HepG2 (cell line): ENCODE measurements around the gene COX7B. TPM values are rescaled to one million over a fixed set of nuclear protein-coding genes. Genes with fewer than 3 reads are reported as not detected.

Source experiments
- ATAC-seq: fragments of 200-7000 bp; cut with Tn5 transposase; 3 replicates; pipeline ENCODE4 v1.9.1; 2020; ENCODE audit warnings: mild to moderate bottlenecking, moderate library complexity
- Bru-seq: library from RNA; stranded (reverse); fragments of 400-500 nt; gene quantifications from one replicate; lab custom pipeline; 2021; lab: Mats Ljungman, UMichigan
- BruChase-seq, 2 experiments: library from RNA; stranded (reverse); fragments of 400-500 nt; gene quantifications; one replicate each; lab custom pipeline; 2021; lab: Mats Ljungman, UMichigan
- BruUV-seq: library from RNA; stranded (reverse); fragments of 400-500 nt; replicated peaks from 2 replicates; lab custom pipeline; 2021; lab: Mats Ljungman, UMichigan
- CTCF ChIA-PET: fragments of 300-600 bp; formaldehyde crosslinking; extraction: SDS; loops from one replicate; lab custom pipeline; 2021; ENCODE audit warnings: low total read pairs, inconsistent platforms, low intra/inter-chr PET ratio; lab: Yijun Ruan, JAX
- POLR2A ChIA-PET: fragments of 350-600 bp; sonication (Branson Sonifier 250); formaldehyde crosslinking; loops from one replicate; lab custom pipeline; 2020; ENCODE audit warnings: antibody characterized with exemption, inconsistent platforms; lab: Yijun Ruan, JAX
- DNase-seq: peaks from one replicate; pipeline ENCODE4 v3.0.0-alpha.2; 2015; ENCODE audit warnings: low spot score
- FAIRE-seq: peaks from 3 replicates; lab custom pipeline; 2011; peaks lifted over from hg19 to GRCh38; lab: Jason Lieb, UNC
- H2AFZ ChIP-seq: one replicate; pipeline ENCODE4 v1.6.1; 2011; ENCODE audit warnings: low read length, inconsistent platforms
- H3K27ac ChIP-seq: fragments of 300-600 bp; 3 replicates; pipeline ENCODE4 v1.8.0; 2011; ENCODE audit warnings: mixed run types, mild to moderate bottlenecking, mixed read lengths, low read length, inconsistent platforms; ENCODE audit not compliant: insufficient read depth; ENCODE audit errors: extremely low read length
- H3K27me3 ChIP-seq, 2 experiments: fragments of 200-600 bp in 1 of 2; 2 replicates in 1 of 2; 3 replicates in 1 of 2; pipeline versions ENCODE4 v1.6.0 to v1.8.0; 2011; ENCODE audit warnings: low read length in 2 of 2, mild to moderate bottlenecking in 2 of 2, moderate library complexity in 2 of 2, inconsistent platforms in 1 of 2; ENCODE audit not compliant: insufficient read depth in 2 of 2, control insufficient read depth in 1 of 2
- H3K36me3 ChIP-seq, 2 experiments: fragments of 200-600 bp in 1 of 2; replicated peaks in 1 of 2; 2 replicates in 1 of 2; 3 replicates in 1 of 2; pipeline versions ENCODE4 v1.5.1 to v1.8.0; 2011; ENCODE audit warnings: low read length in 2 of 2, inconsistent platforms in 1 of 2; ENCODE audit not compliant: insufficient read depth in 2 of 2, control insufficient read depth in 1 of 2
- H3K4me1 ChIP-seq: 2 replicates; pipeline ENCODE4 v1.5.1; 2012; ENCODE audit warnings: low read length, inconsistent platforms; ENCODE audit not compliant: insufficient read depth
- H3K4me2 ChIP-seq: 2 replicates; pipeline ENCODE4 v1.6.0; 2011; ENCODE audit warnings: low read depth, low read length, inconsistent platforms
- H3K4me3 ChIP-seq, 3 experiments: fragments of 200-600 bp in 1 of 3; sonication (generic), shearing (Covaris generic) in 1 of 3; replicated peaks in 1 of 3; 2 replicates each; pipeline ENCODE4 v1.5.1; 2011 to 2016; ENCODE audit warnings: low read length in 3 of 3, inconsistent platforms in 2 of 3, low read depth in 2 of 3, mild to moderate bottlenecking in 2 of 3, control low read depth in 1 of 3, mixed read lengths in 1 of 3; ENCODE audit not compliant: insufficient read depth in 1 of 3
- H3K79me2 ChIP-seq: one replicate; pipeline ENCODE4 v1.6.1; 2011; ENCODE audit warnings: low read length, inconsistent platforms; ENCODE audit not compliant: insufficient read depth
- H3K9ac ChIP-seq: 2 replicates; pipeline ENCODE4 v1.6.0; 2011; ENCODE audit warnings: mild to moderate bottlenecking, low read depth, low read length, inconsistent platforms; ENCODE audit not compliant: insufficient read depth
- H3K9me3 ChIP-seq: 2 replicates; pipeline ENCODE4 v1.5.1; 2012; ENCODE audit warnings: mild to moderate bottlenecking, low read length
- H4K20me1 ChIP-seq: 2 replicates; pipeline ENCODE4 v1.6.0; 2011; ENCODE audit warnings: inconsistent platforms, mild to moderate bottlenecking, low read length, moderate library complexity; ENCODE audit not compliant: insufficient read depth
- BATF2 ChIP-seq: sonication (generic); formaldehyde crosslinking; IDR thresholded peaks from 2 replicates; pipeline ENCODE4 v1.8.0; 2022; ENCODE audit warnings: mild to moderate bottlenecking, missing genetic modification reagents, moderate library complexity
- CREB1 ChIP-seq, 2 experiments: fragments of 450-650 bp in 1 of 2; IDR thresholded peaks; 2 replicates each; pipeline ENCODE4 v1.6.1; 2016 to 2017; ENCODE audit warnings: control low read depth in 1 of 2, mild to moderate bottlenecking in 1 of 2, missing compliant biosample characterization in 1 of 2, missing genetic modification characterization in 1 of 2
- E2F1 ChIP-seq: sonication (generic); formaldehyde crosslinking; IDR thresholded peaks from 2 replicates; pipeline ENCODE4 v1.5.0; 2020; ENCODE audit warnings: missing genetic modification reagents
- KLF16 ChIP-seq, 2 experiments: sonication (generic) in 1 of 2; formaldehyde crosslinking in 1 of 2; IDR thresholded peaks; 2 replicates each; pipeline versions ENCODE4 v1.6.1 to v1.8.0; 2016 to 2023; ENCODE audit warnings: missing genetic modification reagents in 2 of 2, missing compliant biosample characterization in 1 of 2
- MXD3 ChIP-seq: IDR thresholded peaks from 2 replicates; pipeline ENCODE4 v1.6.1; 2016; ENCODE audit warnings: mild to moderate bottlenecking, missing biosample characterization, missing genetic modification reagents
- NFYC ChIP-seq: IDR thresholded peaks from 2 replicates; pipeline ENCODE4 v1.6.1; 2016; ENCODE audit warnings: missing genetic modification reagents, missing compliant biosample characterization
- PHF20 ChIP-seq: sonication (generic); formaldehyde crosslinking; IDR thresholded peaks from 2 replicates; pipeline ENCODE4 v1.5.0; 2020; ENCODE audit warnings: mild to moderate bottlenecking, missing genetic modification reagents
- PHF21A ChIP-seq: sonication (generic); formaldehyde crosslinking; IDR thresholded peaks from 2 replicates; pipeline ENCODE4 v1.5.0; 2020; ENCODE audit warnings: mild to moderate bottlenecking, missing genetic modification reagents
- POGZ ChIP-seq: sonication (generic); formaldehyde crosslinking; IDR thresholded peaks from 2 replicates; pipeline ENCODE4 v1.4.0; 2020; ENCODE audit warnings: mild to moderate bottlenecking, missing genetic modification reagents
- POLR2A ChIP-seq, 2 experiments: IDR thresholded peaks; 2 replicates each; pipeline ENCODE4 v1.6.1; 2011; ENCODE audit warnings: low read depth in 2 of 2, low read length in 2 of 2, mild to moderate bottlenecking in 1 of 2, moderate library complexity in 1 of 2; ENCODE audit not compliant: insufficient read depth in 1 of 2
- POLR2AphosphoS5 ChIP-seq: IDR thresholded peaks from 2 replicates; pipeline ENCODE4 v1.6.1; 2012; ENCODE audit warnings: low read depth, low read length
- SIN3A ChIP-seq: IDR thresholded peaks from 2 replicates; pipeline ENCODE4 v1.6.1; 2011; ENCODE audit warnings: low read depth, mild to moderate bottlenecking, control low read depth, low read length, borderline replicate concordance
- ZFY ChIP-seq: sonication (generic); formaldehyde crosslinking; IDR thresholded peaks from 2 replicates; pipeline ENCODE4 v1.4.0; 2020; ENCODE audit warnings: missing genetic modification reagents
- whole genome bisulfite sequencing: methylation state at CpG from one replicate; pipeline ENCODE4 v1.1.6; 2017; ENCODE audit warnings: low lambda C conversion rate; 5-methylcytosine and 5-hydroxymethylcytosine counted together
- in situ Hi-C: cut with HindIII; loops from 2 replicates; pipeline ENCODE4 v1.10.0; 2017; ENCODE audit warnings: low pct_unique_long_range_greater_than_20kb; ENCODE audit not compliant: extremely low pct_ligation_motif_present
- intact Hi-C: fragments of 100-400 bp; cut with micrococcal nuclease; formaldehyde crosslinking; loops from one replicate; pipeline ENCODE4 v1.10.0; 2022; ENCODE audit not compliant: unreplicated experiment
- long read RNA-seq, 2 experiments: library from RNA in 1 of 2; library from polyadenylated mRNA in 1 of 2; stranded (forward) in 1 of 2; unstranded in 1 of 2; transcript quantifications; one replicate each; pipeline ENCODE4 v2.0.0, GENCODE V29; 2019 to 2022
- polyA minus RNA-seq, 3 experiments: library from RNA; depleted of rRNA, polyadenylated mRNA; stranded (reverse); fragments of >200 nt; gene quantifications; 2 replicates each; pipeline ENCODE4 v1.2.3, GENCODE V29; 2011; ENCODE audit warnings: low replicate concordance in 1 of 3
- polyA plus RNA-seq, 8 experiments: library from polyadenylated mRNA; depleted of rRNA in 3 of 8; stranded (reverse) in 7 of 8; unstranded in 1 of 8; fragments of >200 nt; fragmentation: Illumina TruSeq in 4 of 8; extraction: Trizol in 4 of 8; gene quantifications; 2 replicates each; pipeline versions ENCODE4 v1.2.1 to v1.2.3, GENCODE V29; 2011 to 2016; ENCODE audit warnings: low read depth in 4 of 8, missing spikeins in 1 of 8, mixed read lengths in 1 of 8; ENCODE audit not compliant: insufficient read depth in 1 of 8
- total RNA-seq, 5 experiments: library from RNA; depleted of rRNA; stranded (reverse); fragments of >200 nt; fragmentation: Illumina TruSeq; extraction: Trizol; gene quantifications; 2 replicates each; pipeline ENCODE4 v1.2.3, GENCODE V29; 2016; ENCODE audit warnings: low read depth in 1 of 5

Gene COX7B
- total RNA-seq (2016; rRNA removed; fragmentation: Illumina TruSeq; extraction: Trizol) (375 and 491 TPM in 2 replicates), polyA plus RNA-seq (2011; rRNA removed) (499 and 635 TPM in 2 replicates), polyA minus RNA-seq (2011; rRNA and poly(A)+ RNA removed; ENCODE audit: low replicate concordance) (54.2 and 348 TPM in 2 replicates), Bru-seq, nascent RNA (percentile 81 among the genes with signal in this experiment), BruChase-seq, experiment 1, labeled RNA remaining after a 6-hour chase (percentile 79 among the genes with signal in this experiment), BruChase-seq, experiment 2, labeled RNA remaining after a 2-hour chase (percentile 72 among the genes with signal in this experiment)
- total RNA-seq (2016; cell fraction: cytosol; rRNA removed; fragmentation: Illumina TruSeq; extraction: Trizol; ENCODE audit: low read depth): 79.5 and 96.7 TPM in 2 replicates
- 390 and 556 TPM in 2 replicates for total RNA-seq (2016; cell fraction: insoluble cytoplasmic fraction; rRNA removed; fragmentation: Illumina TruSeq; extraction: Trizol)
- total RNA-seq (2016; cell fraction: membrane; rRNA removed; fragmentation: Illumina TruSeq; extraction: Trizol): 87.7 and 103 TPM in 2 replicates
- total RNA-seq (2016; cell fraction: nucleus; rRNA removed; fragmentation: Illumina TruSeq; extraction: Trizol): 112 and 126 TPM in 2 replicates
- 497 and 599 TPM in 2 replicates for polyA plus RNA-seq (2011; cell fraction: cytosol; rRNA removed)
- polyA plus RNA-seq (2011; cell fraction: nucleus; rRNA removed): 114 and 133 TPM in 2 replicates
- 282 and 340 TPM in 2 replicates for polyA plus RNA-seq (2012)
- 79.7 and 90.7 TPM in 2 replicates for polyA plus RNA-seq (2016; cell fraction: cytosol; fragmentation: Illumina TruSeq; extraction: Trizol; ENCODE audit: low read depth)
- 485 TPM in 2 replicates for polyA plus RNA-seq (2016; cell fraction: insoluble cytoplasmic fraction; fragmentation: Illumina TruSeq; extraction: Trizol; ENCODE audit: low read depth)
- 71.2 and 84.6 TPM in 2 replicates for polyA plus RNA-seq (2016; cell fraction: membrane; fragmentation: Illumina TruSeq; extraction: Trizol; ENCODE audit: low read depth)
- 208 and 216 TPM in 2 replicates for polyA plus RNA-seq (2016; cell fraction: nucleus; fragmentation: Illumina TruSeq; extraction: Trizol; ENCODE audit: insufficient read depth, low read depth)
- polyA minus RNA-seq (2011; cell fraction: cytosol; rRNA and poly(A)+ RNA removed): 59.8 and 70.3 TPM in 2 replicates
- polyA minus RNA-seq (2011; cell fraction: nucleus; rRNA and poly(A)+ RNA removed): 29.9 and 37.2 TPM in 2 replicates
- long read RNA-seq, experiment 1, transcript COX7B-203 (3 exons, 2,471 nt): major isoform, 223 of 233 reads
- long read RNA-seq, experiment 1, partial matches to known transcripts: 0 of 233 reads
- long read RNA-seq, experiment 1, other reads (novel, unspliced or antisense): 8 of 233 reads
- long read RNA-seq, experiment 2, transcript COX7B-203 (3 exons, 2,471 nt): major isoform, 163 of 185 reads
- long read RNA-seq, experiment 2, partial matches to known transcripts: 3 of 185 reads
- long read RNA-seq, experiment 2, other reads (novel, unspliced or antisense): 19 of 185 reads

GRCh38 chrX:77899081-77899828 is at the start of gene COX7B:
TSS of gene COX7B (plus strand) at chrX:77899468. CDS start at chrX:77899554, 86 bp downstream.
- Histone ChIP-seq H3K4me3 (peak within 1 kb of the TSS; percentile 67 to 78 (median 70)), H3K36me3 (peaks cover 0 to 11% of the 10 kb centered on the region in 2 experiments; a peak in 1 of 5 replicates), H3K4me1 (peaks cover 15% of the 10 kb centered on the region; the same call in 1 of the 2 replicates), H3K4me2 (peak within 1 kb of the TSS; percentile 68), H2AFZ (peak within 1 kb of the TSS; percentile 42), H3K27me3 (no peaks in the 10 kb centered on the region; a peak in 1 of 5 replicates), H4K20me1 (no peaks in the 10 kb centered on the region), H3K9ac (peak within 1 kb of the TSS; percentile 86), H3K9me3 (no peaks in the 10 kb centered on the region), H3K79me2 (peaks cover 38% of the 10 kb centered on the region), H3K27ac (peak within 1 kb of the TSS; percentile 85)
- ChIA-PET POLR2A (interaction anchor here (0.9 to 1.8 kb wide), 3 partner anchors 10 to 240 kb away, joined by 3 to 23 read pairs (median 6); partner anchors contain the start of genes ATP7A and TAF9B), CTCF (interaction anchor here (0.7 kb wide), 1 partner anchor 125 kb away, joined by 3 read pairs; no protein-coding TSS in a partner anchor)
- under 1% methylated on average over 23 of the region's 28 CpGs for whole genome bisulfite sequencing
- intact Hi-C loops: loop anchor here (5.0 to 10.0 kb wide), 3 partner anchors 112 to 203 kb away; partner anchors contain the start of genes ATRX and PGK1
- BruUV-seq: no TSS peak
- DNase-seq (peak; percentile 96), ATAC-seq (peak; percentile 67), FAIRE-seq (peak; percentile 85)
- in situ Hi-C loops: loop anchor here (10.0 kb wide), 1 partner anchor 126 kb away; no protein-coding TSS in a partner anchor
- TF ChIP-seq NFYC (CRISPR knock-in tag) (peak; percentile 74), MXD3 (CRISPR knock-in tag) (no peak), POLR2AphosphoS5 (peak; percentile 85), E2F1 (peak; percentile 55; the same call in 1 of the 2 replicates), POGZ (CRISPR knock-in tag) (0 out of 2 replicates have a peak, but pooled peaks have one; percentile 14), ZFY (CRISPR knock-in tag) (peak; percentile 61; the same call in 1 of the 2 replicates), CREB1 (IDR thresholded peaks at IDR 0.05) (peak; percentile 78), CREB1 (CRISPR knock-in tag; IDR thresholded peaks at IDR 0.05) (peak; percentile 94), SIN3A (0 out of 2 replicates have a peak, but pooled peaks have one; percentile 67), KLF16 (CRISPR knock-in tag; IDR thresholded peaks at IDR 0.05) (no peak; a peak in 1 of 4 replicates), BATF2 (CRISPR knock-in tag) (no peak), POLR2A (IDR thresholded peaks at IDR 0.05; ENCODE audit: insufficient read depth in 1 of 2, low read depth in 2 of 2, low read length in 2 of 2) (peak; percentile 75 to 85), PHF20 (CRISPR knock-in tag) (peak; percentile 33; the same call in 1 of the 2 replicates), PHF21A (no peak)
